Panc1 (cell line): ENCODE data around the gene HES1.

Source experiments
- CTCF ChIP-seq: fragments of 450-650 bp; IDR thresholded peaks from 2 replicates; pipeline ENCODE4 v1.5.1; 2017; ENCODE audit warnings: mild to moderate bottlenecking
- POLR2AphosphoS5 ChIP-seq: IDR thresholded peaks from 2 replicates; pipeline ENCODE4 v1.6.1; 2012; ENCODE audit warnings: mild to moderate bottlenecking, low read depth, low read length, moderate library complexity
- REST ChIP-seq, 2 experiments: IDR thresholded peaks; 2 replicates each; pipeline ENCODE4 v1.6.1; 2011 to 2012; ENCODE audit warnings: low read depth in 2 of 2, control low read depth in 1 of 2, low read length in 1 of 2, mild to moderate bottlenecking in 1 of 2, moderate library complexity in 1 of 2; ENCODE audit not compliant: insufficient read depth in 1 of 2

DNA sequence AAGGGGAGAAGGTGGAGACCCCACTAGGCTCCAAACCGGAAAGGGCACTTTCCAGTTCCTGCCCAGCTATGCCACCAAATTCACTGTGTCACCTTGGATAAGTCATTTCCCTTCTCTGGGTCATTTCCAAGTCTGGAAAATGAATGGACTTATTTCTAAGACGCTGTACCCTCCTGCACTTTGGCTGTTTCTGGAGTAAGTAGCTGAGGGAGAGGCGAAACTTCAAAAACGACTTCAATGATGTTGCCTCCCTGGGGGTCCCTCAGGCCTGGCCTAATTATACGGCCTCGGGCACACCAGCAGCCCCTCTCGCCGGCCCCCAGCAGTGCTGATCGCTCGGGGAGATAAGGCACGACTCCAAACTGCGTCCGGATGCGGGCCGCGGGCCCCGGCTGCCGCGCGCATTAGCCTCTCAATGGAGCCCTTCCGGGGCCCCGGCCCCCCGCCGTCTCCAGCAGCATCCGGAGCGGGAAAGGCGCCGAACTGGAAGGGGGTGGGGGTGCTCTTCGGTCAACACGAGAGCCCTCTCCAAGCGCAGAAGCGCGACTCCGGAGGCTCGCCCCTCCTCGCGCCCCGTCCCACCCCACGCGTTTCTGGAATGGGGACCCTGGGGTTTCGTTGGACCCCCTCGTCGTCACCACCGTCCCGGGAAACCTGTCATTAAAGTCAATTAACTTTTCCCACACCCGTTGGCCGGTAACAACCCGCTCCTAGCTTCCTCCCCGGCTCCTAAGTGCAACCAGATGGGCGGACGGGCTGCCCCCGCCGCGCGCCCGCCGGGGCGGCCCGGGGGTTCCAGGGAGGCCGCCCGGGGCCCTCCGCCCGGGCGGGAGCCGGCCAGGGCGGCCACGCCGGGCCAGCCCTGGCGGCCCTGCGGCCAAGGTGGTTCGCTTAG lies 4.8 kb downstream of the HES1 start:
- TF ChIP-seq CTCF (no peak), POLR2AphosphoS5 (no peak; the same call in 1 of the 2 replicates), REST (IDR thresholded peaks at IDR 0.05; ENCODE audit: insufficient read depth in 1 of 2, low read depth in 2 of 2, low read length in 1 of 2) (no peak)
